ENCODE measurements around the gene TMEM87B.
"Not testable (repeated sequence)": the region's sequence is repeated elsewhere in the genome, so short reads cannot be mapped to it uniquely, and the experiment has no call there.

Gene TMEM87B

GRCh38 chr2:112035786-112036185, 19.3 kb upstream of the TMEM87B start:
- ChIA-PET CTCF (no interaction called here), POLR2A (ENCODE audit: low non-redundant PET) (no interaction called here)
- no peak for DNase-seq (ENCODE audit: low spot score)
- no peak overlapping the region for H3K27ac ChIP-seq
- no peak for TF ChIP-seq CTCF (conservative IDR thresholded peaks at IDR 0.05; ENCODE audit: low read depth)

- DNase-seq (ENCODE audit: low spot score); CTCF ChIA-PET; H3K27ac ChIP-seq; POLR2A ChIA-PET (ENCODE audit: low non-redundant PET): not testable (repeated sequence)
These were observed 15.5 kb upstream of the TMEM87B start for GRCh38 chr2:112039556-112039955.

DNA sequence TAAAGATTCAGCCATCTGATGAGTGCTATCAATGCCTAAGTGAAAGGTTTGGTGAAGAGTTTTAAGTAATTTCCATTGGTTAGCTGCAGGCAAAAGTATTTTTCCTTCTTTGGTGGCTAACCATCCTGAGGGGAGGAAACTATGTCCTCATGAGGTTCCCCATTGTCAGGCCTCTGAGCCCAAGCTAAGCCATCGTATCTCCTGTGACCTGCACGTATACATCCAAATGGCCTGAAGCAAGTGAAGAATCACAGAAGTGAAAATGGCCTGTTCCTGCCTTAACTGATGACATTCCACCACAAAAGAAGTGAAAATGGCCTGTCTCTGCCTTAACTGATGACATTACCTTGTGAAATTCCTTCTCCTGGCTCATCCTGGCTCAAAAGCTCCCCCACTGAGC, 15.0 kb upstream of the TMEM87B start:
- POLR2A ChIA-PET (ENCODE audit: low non-redundant PET); H3K27ac ChIP-seq; DNase-seq (ENCODE audit: low spot score); CTCF ChIA-PET: not testable (repeated sequence)

DNA sequence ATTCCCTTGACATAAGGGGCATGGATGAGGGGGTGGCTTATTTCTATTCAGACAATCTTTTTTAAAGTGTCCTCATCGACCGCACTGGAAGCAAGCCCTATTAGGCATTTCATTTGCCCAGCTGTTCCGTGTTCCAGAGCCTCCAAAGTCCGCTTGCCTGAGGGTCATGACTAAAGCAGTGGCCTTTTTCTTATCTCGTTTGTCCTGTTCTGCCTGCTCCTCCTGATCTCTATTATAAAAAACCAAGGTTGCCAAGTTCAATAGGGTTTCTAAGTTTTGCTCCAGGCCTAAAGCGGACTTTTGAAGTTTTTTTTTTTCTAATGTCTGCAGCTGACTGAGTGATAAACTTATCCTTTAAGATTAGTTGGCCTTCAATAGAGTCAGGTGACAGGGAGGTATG, 13.6 kb upstream of the TMEM87B start:
- H3K27ac ChIP-seq; CTCF ChIA-PET; POLR2A ChIA-PET (ENCODE audit: low non-redundant PET); DNase-seq (ENCODE audit: low spot score): not testable (repeated sequence)

- TF ChIP-seq CTCF (conservative IDR thresholded peaks at IDR 0.05; ENCODE audit: low read depth): no peak
- H3K27ac ChIP-seq: no peak overlapping the region
- POLR2A ChIA-PET (ENCODE audit: low non-redundant PET): no interaction called here
- no peak for DNase-seq (ENCODE audit: low spot score)
- CTCF ChIA-PET: interaction anchor here (0.6 kb wide), 1 partner anchor 43 kb away, joined by 4 read pairs; no protein-coding TSS in a partner anchor
These were observed 9.5 kb upstream of the TMEM87B start for GRCh38 chr2:112045446-112046014.

GRCh38 chr2:112046231-112046630, 8.8 kb upstream of the TMEM87B start:
- CTCF ChIA-PET: interaction anchor here (0.7 kb wide), 1 partner anchor 158 kb away, joined by 3 read pairs; no protein-coding TSS in a partner anchor
- no peak overlapping the region for H3K27ac ChIP-seq
- no peak for TF ChIP-seq CTCF (conservative IDR thresholded peaks at IDR 0.05; ENCODE audit: low read depth)

DNA sequence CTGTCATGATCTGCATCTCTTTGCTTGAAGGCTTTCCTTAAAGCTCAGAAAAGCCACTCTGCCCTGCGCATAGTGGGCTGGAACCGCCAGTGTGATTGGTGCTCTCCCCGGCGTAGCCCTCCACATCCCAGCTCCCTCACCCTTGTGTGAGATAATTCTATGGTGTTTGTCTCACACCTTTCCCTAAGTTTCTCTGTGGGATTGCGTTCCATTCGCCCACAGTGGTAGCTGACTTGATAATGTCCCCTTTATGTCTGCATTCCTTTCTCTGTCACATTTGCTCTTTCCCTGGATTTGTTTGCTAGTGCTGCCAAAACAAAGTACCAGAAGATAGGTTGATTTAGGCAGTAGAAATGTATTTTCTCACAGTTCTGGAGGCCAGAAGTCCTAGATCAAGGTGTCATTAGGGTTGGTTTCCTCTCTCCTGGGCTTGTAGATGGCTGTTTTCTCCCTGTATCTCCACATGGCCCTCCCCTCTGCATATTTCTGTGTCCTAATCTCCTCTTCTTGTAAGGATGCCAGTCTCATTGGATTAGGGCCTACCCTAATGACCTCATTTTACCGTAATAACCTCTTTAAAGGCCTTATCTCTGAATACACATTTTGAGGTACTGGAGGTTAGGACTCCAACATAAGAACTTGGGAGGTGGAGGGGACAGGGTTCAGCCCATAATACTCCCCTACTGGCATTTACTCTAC, 7.4 kb upstream of the TMEM87B start:
- POLR2A ChIA-PET (ENCODE audit: low non-redundant PET): no interaction called here
- CTCF ChIA-PET: interaction anchor here (0.6 to 2.5 kb wide), 5 partner anchors 22 to 160 kb away, joined by 3 to 12 read pairs (median 4); partner anchors contain the start of gene MERTK
- DNase-seq (ENCODE audit: low spot score): no peak
- H3K27ac ChIP-seq: no peak overlapping the region
- TF ChIP-seq CTCF (conservative IDR thresholded peaks at IDR 0.05; ENCODE audit: low read depth): no peak

More at GRCh38 chr2:112046231-112046630, 8.8 kb upstream of the TMEM87B start:
- POLR2A ChIA-PET (ENCODE audit: low non-redundant PET): interaction anchor here (0.7 kb wide), 1 partner anchor 162 kb away, joined by 3 read pairs; no protein-coding TSS in a partner anchor
- no peak for DNase-seq (ENCODE audit: low spot score)

- POLR2A ChIA-PET (ENCODE audit: low non-redundant PET): no interaction called here
- no peak for TF ChIP-seq CTCF (conservative IDR thresholded peaks at IDR 0.05; ENCODE audit: low read depth)
- DNase-seq (ENCODE audit: low spot score): no peak
- H3K27ac ChIP-seq: no peak overlapping the region
- CTCF ChIA-PET: interaction anchor here (0.6 to 2.5 kb wide), 4 partner anchors 21 to 160 kb away, joined by 3 to 12 read pairs (median 4); partner anchors contain the start of gene MERTK
These were observed 6.9 kb upstream of the TMEM87B start for GRCh38 chr2:112048236-112048592.
